Endothelial cell of umbilical vein (primary cell): ENCODE measurements around the gene RAB8B.

Experiments used
- EZH2 ChIP-seq: IDR thresholded peaks from 2 replicates; pipeline ENCODE4 v1.6.1; 2012; ENCODE audit warnings: borderline replicate concordance, low read depth, mild to moderate bottlenecking, moderate library complexity, low read length, inconsistent platforms; ENCODE audit not compliant: severe bottlenecking
- POLR2AphosphoS5 ChIP-seq: IDR thresholded peaks from 2 replicates; pipeline ENCODE4 v1.6.1; 2012; ENCODE audit warnings: low read depth, mild to moderate bottlenecking, control low read depth, low read length, moderate library complexity; ENCODE audit not compliant: insufficient read depth
- TF ChIP-seq, protein P1 (sequence below), 2 donors: IDR thresholded peaks; 1 replicate in 1 of 2; 2 replicates in 1 of 2; pipeline ENCODE4 v1.5.1; 2011; ENCODE audit warnings: low read length in 2 of 2, mild to moderate bottlenecking in 2 of 2, moderate library complexity in 2 of 2, control low read depth in 1 of 2, inconsistent platforms in 1 of 2, low read depth in 1 of 2; ENCODE audit not compliant: insufficient read depth in 1 of 2; ENCODE audit errors: extremely low read depth in 1 of 2

DNA sequence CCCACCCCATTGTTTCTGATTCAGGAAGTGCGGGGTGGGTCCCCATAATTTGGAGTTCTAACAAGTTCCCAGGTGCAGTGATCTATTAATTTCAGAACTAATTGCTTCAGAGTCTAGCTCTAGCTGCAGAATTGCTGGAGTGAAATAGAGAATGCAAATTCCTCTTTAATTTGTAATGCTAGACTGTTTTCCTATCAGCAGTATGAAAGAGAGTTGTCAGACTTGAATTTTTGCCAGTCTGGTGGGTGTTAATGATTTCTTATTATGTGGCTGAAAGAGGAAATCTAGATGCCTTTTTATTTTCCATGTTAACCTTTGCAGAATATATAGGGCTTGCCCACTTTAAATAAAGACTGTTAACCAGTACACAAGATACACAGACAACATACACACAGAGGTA, 111.7 kb downstream of the RAB8B start:
- TF ChIP-seq, protein P1, sequence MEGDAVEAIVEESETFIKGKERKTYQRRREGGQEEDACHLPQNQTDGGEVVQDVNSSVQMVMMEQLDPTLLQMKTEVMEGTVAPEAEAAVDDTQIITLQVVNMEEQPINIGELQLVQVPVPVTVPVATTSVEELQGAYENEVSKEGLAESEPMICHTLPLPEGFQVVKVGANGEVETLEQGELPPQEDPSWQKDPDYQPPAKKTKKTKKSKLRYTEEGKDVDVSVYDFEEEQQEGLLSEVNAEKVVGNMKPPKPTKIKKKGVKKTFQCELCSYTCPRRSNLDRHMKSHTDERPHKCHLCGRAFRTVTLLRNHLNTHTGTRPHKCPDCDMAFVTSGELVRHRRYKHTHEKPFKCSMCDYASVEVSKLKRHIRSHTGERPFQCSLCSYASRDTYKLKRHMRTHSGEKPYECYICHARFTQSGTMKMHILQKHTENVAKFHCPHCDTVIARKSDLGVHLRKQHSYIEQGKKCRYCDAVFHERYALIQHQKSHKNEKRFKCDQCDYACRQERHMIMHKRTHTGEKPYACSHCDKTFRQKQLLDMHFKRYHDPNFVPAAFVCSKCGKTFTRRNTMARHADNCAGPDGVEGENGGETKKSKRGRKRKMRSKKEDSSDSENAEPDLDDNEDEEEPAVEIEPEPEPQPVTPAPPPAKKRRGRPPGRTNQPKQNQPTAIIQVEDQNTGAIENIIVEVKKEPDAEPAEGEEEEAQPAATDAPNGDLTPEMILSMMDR (IDR thresholded peaks at IDR 0.05; ENCODE audit: extremely low read depth in 1 of 2, insufficient read depth in 1 of 2, low read depth in 1 of 2, low read length in 2 of 2), result no peak
- TF ChIP-seq EZH2 (no peak), POLR2AphosphoS5 (no peak)
